ENCODE results near the gene DGKB.

Gene DGKB

DNA sequence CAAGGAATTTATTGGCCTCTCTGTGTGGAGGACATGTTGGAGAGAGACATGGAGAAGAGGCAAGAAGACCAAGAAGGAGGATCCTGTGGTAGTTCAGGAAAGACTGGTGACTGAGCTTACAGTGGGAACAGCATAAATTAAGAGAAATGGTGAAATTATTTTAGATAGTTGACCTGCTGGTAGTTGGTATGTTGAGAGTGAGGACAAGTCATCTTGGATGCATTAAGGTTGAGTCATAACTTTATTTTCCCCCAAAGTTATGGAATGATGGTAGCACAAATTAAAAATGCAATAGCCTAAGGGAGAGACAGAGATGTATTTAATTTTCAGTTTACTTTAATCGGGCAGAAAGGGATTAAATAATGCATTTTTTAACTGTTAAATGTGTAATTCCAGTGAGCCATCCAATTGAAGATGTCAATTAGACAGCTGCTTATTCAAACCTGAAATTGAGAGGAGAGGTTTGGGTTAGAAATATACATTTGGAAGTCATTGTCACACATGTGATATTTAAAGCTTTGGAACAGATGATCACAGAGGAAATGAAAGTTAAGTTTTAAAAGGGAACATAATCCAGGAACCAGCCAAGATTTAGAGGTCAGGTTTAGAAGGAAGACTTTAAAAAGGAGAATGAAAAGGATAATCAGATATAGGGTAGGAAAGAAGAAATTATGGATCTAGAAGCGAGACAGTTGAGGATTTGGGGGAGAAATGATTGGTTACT lies 80.6 kb downstream of the DGKB start:
- DNase-seq = no peak
- no peaks in the 10 kb centered on the region for H3K27me3 ChIP-seq
- TF ChIP-seq CTCF (IDR thresholded peaks at IDR 0.05; ENCODE audit: low read depth, low read length) = no peak
- H3K4me1 ChIP-seq = peaks cover 16% of the 10 kb centered on the region
- H3K9me3 ChIP-seq = no peaks in the 10 kb centered on the region
- no peaks in the 10 kb centered on the region for H3K36me3 ChIP-seq
- H3K4me3 ChIP-seq (ENCODE audit: low read depth, low read length) = no peak overlapping the region

GRCh38 chr7:14818871-14819270 lies 83.7 kb downstream of the DGKB start:
- H3K36me3 ChIP-seq = no peaks in the 10 kb centered on the region

DNA sequence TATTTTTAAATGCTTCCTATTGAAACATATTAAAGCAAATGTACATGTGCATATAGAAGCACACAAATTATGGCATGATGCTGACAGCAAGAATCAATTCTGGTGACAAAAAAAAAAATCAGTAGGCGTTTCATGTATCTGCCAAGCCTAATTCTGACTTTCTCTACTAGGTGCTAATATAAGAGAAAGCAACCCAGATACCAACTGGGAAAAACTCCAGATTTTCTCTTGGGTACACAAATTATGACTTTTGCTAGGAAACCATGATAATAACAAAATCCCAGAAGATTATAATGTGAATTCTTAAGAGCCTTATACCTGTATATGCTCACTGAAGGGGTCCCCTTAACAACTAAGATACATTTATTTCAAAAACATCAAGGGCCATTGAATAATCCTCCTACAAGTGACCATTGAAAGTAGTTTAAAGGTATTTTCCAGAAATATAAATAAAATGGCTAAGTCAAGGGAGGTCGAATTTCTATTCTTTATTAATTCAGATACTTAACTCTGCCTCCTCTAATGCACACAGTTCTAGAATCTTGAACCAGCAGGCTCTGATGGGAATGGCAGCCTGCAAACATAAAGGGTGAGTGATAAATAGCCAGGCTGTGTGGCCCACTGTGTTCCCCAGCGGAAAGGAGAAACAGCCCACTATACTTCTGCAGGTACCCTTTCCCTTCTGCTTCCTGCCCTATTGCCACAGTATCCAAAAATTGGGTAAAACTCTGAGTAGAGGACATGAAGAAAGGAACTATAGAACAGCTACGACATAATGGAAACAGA lies 84.5 kb downstream of the DGKB start:
- peaks cover 7% of the 10 kb centered on the region for H3K4me1 ChIP-seq
- H3K9me3 ChIP-seq = no peaks in the 10 kb centered on the region
- no peaks in the 10 kb centered on the region for H3K36me3 ChIP-seq
- no peak overlapping the region for H3K4me3 ChIP-seq (ENCODE audit: low read depth, low read length)
- H3K27me3 ChIP-seq = no peaks in the 10 kb centered on the region
- no peak for DNase-seq
- no peak for TF ChIP-seq CTCF (IDR thresholded peaks at IDR 0.05; ENCODE audit: low read depth, low read length)

More at GRCh38 chr7:14818871-14819270, 83.7 kb downstream of the DGKB start:
- H3K27me3 ChIP-seq = no peaks in the 10 kb centered on the region
- DNase-seq = no peak
- H3K4me3 ChIP-seq (ENCODE audit: low read depth, low read length) = no peak overlapping the region
- no peak for TF ChIP-seq CTCF (IDR thresholded peaks at IDR 0.05; ENCODE audit: low read depth, low read length)
- peaks cover 12% of the 10 kb centered on the region for H3K4me1 ChIP-seq
- no peaks in the 10 kb centered on the region for H3K9me3 ChIP-seq

GRCh38 chr7:14807507-14807906 lies 95.0 kb downstream of the DGKB start:
- no peaks in the 10 kb centered on the region for H3K36me3 ChIP-seq
- H3K9me3 ChIP-seq = no peaks in the 10 kb centered on the region
- no peak for DNase-seq
- H3K27me3 ChIP-seq = no peaks in the 10 kb centered on the region
- no peaks in the 10 kb centered on the region for H3K4me1 ChIP-seq
- TF ChIP-seq CTCF (IDR thresholded peaks at IDR 0.05; ENCODE audit: low read depth, low read length) = no peak
- no peak overlapping the region for H3K4me3 ChIP-seq (ENCODE audit: low read depth, low read length)

- Histone ChIP-seq H3K4me3 (ENCODE audit: low read depth, low read length) (no peak overlapping the region), H3K9me3 (no peaks in the 10 kb centered on the region), H3K4me1 (no peaks in the 10 kb centered on the region), H3K36me3 (no peaks in the 10 kb centered on the region), H3K27me3 (no peaks in the 10 kb centered on the region)
- TF ChIP-seq CTCF (IDR thresholded peaks at IDR 0.05; ENCODE audit: low read depth, low read length) = no peak
- no peak for DNase-seq
These were observed 95.7 kb downstream of the DGKB start for GRCh38 chr7:14806891-14807290.
